Vagina (tissue), 2 donors: Measurements from ENCODE around the gene CRIP3. TPM values are rescaled to one million over a fixed set of nuclear protein-coding genes. Genes with fewer than 3 reads are reported as not detected.

Source experiments
- DNase-seq, 2 donors: peaks; one replicate each; pipeline ENCODE4 v3.0.0-alpha.2; 2017; ENCODE audit errors: extremely low spot score in 2 of 2
- H3K27ac ChIP-seq: fragments of 200-600 bp; sonication (generic); one replicate; pipeline ENCODE4 v1.5.1; 2019
- H3K27me3 ChIP-seq: fragments of 200-600 bp; sonication (generic); one replicate; pipeline ENCODE4 v1.5.1; 2019
- H3K36me3 ChIP-seq, 2 donors: fragments of 200-600 bp; sonication (generic); one replicate each; pipeline ENCODE4 v1.5.1; 2017 to 2019
- H3K4me1 ChIP-seq: fragments of 200-600 bp; sonication (generic); one replicate; pipeline ENCODE4 v1.5.1; 2019
- H3K4me3 ChIP-seq, 2 donors: fragments of 200-600 bp; sonication (generic); 1 replicate in 1 of 2; 2 replicates in 1 of 2; pipeline ENCODE4 v1.5.1; 2016 to 2019
- H3K9me3 ChIP-seq: fragments of 200-600 bp; sonication (generic); one replicate; pipeline ENCODE4 v1.5.1; 2019
- CTCF ChIP-seq, 3 experiments: fragments of 450-650 bp in 2 of 3; fragments of 200-600 bp in 1 of 3; sonication (generic) in 1 of 3; IDR thresholded peaks; one replicate each; pipeline ENCODE4 v1.5.1; 2017 to 2019; ENCODE audit warnings: antibody characterized with exemption in 3 of 3, mild to moderate bottlenecking in 2 of 3, moderate library complexity in 2 of 3
- POLR2A ChIP-seq, 2 donors: fragments of 450-650 bp; IDR thresholded peaks; one replicate each; pipeline ENCODE4 v1.6.1; 2017; ENCODE audit warnings: antibody characterized with exemption in 2 of 2, mild to moderate bottlenecking in 2 of 2, moderate library complexity in 2 of 2
- POLR2AphosphoS5 ChIP-seq, 2 donors: sonication (generic); formaldehyde crosslinking; IDR thresholded peaks; one replicate each; pipeline ENCODE4 v1.9.0; 2017; ENCODE audit warnings: antibody characterized with exemption in 2 of 2, mild to moderate bottlenecking in 2 of 2, low read depth in 1 of 2; ENCODE audit not compliant: insufficient read depth in 1 of 2
- intact Hi-C: fragments of 100-400 bp; cut with DNase I; formaldehyde crosslinking; loops from one replicate; pipeline ENCODE4 v1.15.1; 2023
- total RNA-seq: library from RNA; depleted of rRNA; stranded (reverse); fragments of >200 nt; gene quantifications from one replicate; pipeline ENCODE4 v1.2.3, GENCODE V29; 2016

Gene CRIP3
- total RNA-seq, 1 donor from 2014 or later, result not detected

GRCh38 chr6:43276577-43277305, 31.9 kb downstream of the CRIP3 start:
- DNase-seq, result no peak
- Histone ChIP-seq H3K9me3 (no peaks in the 10 kb centered on the region), H3K27ac (no peak overlapping the region), H3K4me3 (peak overlapping the region in 1 of 2 donors; percentile 43), H3K27me3 (no peaks in the 10 kb centered on the region), H3K36me3 (no peaks in the 10 kb centered on the region), H3K4me1 (peaks cover 20% of the 10 kb centered on the region)
- no peak for TF ChIP-seq POLR2A (IDR thresholded peaks at IDR 0.05)
- no peak for TF ChIP-seq POLR2AphosphoS5 (IDR thresholded peaks at IDR 0.05; ENCODE audit: insufficient read depth in 1 of 2, low read depth in 1 of 2)
- no peak for TF ChIP-seq CTCF (IDR thresholded peaks at IDR 0.05)
- intact Hi-C loops, result no loop called here

- Histone ChIP-seq H3K27me3 (no peaks in the 10 kb centered on the region), H3K27ac (peak overlapping the region; percentile 29), H3K9me3 (no peaks in the 10 kb centered on the region), H3K36me3 (no peaks in the 10 kb centered on the region), H3K4me1 (peaks cover 20% of the 10 kb centered on the region), H3K4me3 (peak overlapping the region; percentile 43 to 63)
- no peak for DNase-seq
- TF ChIP-seq POLR2AphosphoS5 (IDR thresholded peaks at IDR 0.05; ENCODE audit: insufficient read depth in 1 of 2, low read depth in 1 of 2), result no peak
- TF ChIP-seq CTCF (IDR thresholded peaks at IDR 0.05), result no peak
- no peak for TF ChIP-seq POLR2A (IDR thresholded peaks at IDR 0.05)
- intact Hi-C loops, result no loop called here
Measured at GRCh38 chr6:43275801-43276576, 32.6 kb downstream of the CRIP3 start.

GRCh38 chr6:43274916-43275597, 33.6 kb downstream of the CRIP3 start:
- intact Hi-C loops, result no loop called here
- no peaks in the 10 kb centered on the region for H3K36me3 ChIP-seq
- no peaks in the 10 kb centered on the region for H3K9me3 ChIP-seq
- DNase-seq, result no peak
- H3K27ac ChIP-seq, result no peak overlapping the region
- TF ChIP-seq POLR2A (IDR thresholded peaks at IDR 0.05) (no peak), CTCF (IDR thresholded peaks at IDR 0.05) (no peak), POLR2AphosphoS5 (IDR thresholded peaks at IDR 0.05; ENCODE audit: insufficient read depth in 1 of 2, low read depth in 1 of 2) (no peak)
- peak overlapping the region; percentile 43 to 63 for H3K4me3 ChIP-seq
- peaks cover 20% of the 10 kb centered on the region for H3K4me1 ChIP-seq
- H3K27me3 ChIP-seq, result no peaks in the 10 kb centered on the region

GRCh38 chr6:43274127-43274915, 34.3 kb downstream of the CRIP3 start:
- TF ChIP-seq POLR2AphosphoS5 (IDR thresholded peaks at IDR 0.05; ENCODE audit: insufficient read depth in 1 of 2, low read depth in 1 of 2), result no peak
- TF ChIP-seq CTCF (IDR thresholded peaks at IDR 0.05), result no peak
- no peak for TF ChIP-seq POLR2A (IDR thresholded peaks at IDR 0.05)
- Histone ChIP-seq H3K4me1 (peaks cover 27% of the 10 kb centered on the region), H3K4me3 (peak overlapping the region; percentile 43 to 63), H3K27me3 (no peaks in the 10 kb centered on the region), H3K27ac (no peak overlapping the region), H3K36me3 (no peaks in the 10 kb centered on the region), H3K9me3 (no peaks in the 10 kb centered on the region)
- intact Hi-C loops, result no loop called here
- DNase-seq, result no peak
